Measurements from ENCODE around the gene ENTREP1. TPM values are rescaled to one million over a fixed set of nuclear protein-coding genes. Genes with fewer than 3 reads are reported as not detected.

The ENTREP1 gene
- total RNA-seq, 1 donor from 2014 or later, result 1.8 TPM

DNA sequence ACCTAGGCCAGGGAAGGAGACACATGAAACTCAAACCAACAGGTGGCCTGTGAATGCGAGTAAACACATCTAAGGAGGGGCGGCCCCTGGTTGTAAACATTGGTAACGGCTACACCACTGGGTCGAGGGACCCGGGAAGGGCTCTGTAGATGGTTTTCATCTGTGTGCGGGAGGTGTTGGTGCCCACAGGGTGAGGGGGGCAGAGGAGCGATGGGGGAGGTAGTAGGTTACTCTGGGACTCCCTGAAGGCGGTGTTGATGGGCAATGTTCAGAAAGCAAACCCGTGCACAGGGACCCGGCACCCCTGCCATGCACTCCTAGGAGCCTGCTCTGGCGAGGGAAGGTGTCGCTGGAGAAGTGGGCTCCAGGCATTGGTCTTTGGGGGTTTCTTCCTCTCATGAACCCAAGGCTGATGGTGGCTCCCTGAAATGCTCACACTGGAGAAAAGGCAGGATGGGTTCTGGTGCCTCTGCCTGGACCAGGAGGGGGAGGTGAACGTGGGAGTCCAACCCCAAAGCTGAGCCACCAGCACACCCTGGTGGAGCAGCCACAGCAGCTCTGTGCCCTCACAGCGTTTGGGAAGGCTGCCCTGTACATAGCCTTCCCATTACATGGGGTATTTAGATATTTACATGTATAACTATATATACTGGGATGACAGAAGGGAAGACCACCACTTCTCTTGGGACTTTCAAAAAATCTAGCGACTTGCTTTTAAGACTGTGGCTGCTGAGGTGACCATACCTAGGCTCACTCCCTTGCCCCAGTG is 103.2 kb downstream of the ENTREP1 start:
- no peak overlapping the region for H3K4me3 ChIP-seq
- H3K27me3 ChIP-seq, result no peaks in the 10 kb centered on the region
- no peak overlapping the region for H3K27ac Mint-ChIP-seq
- TF ChIP-seq EZH2phosphoT487 (IDR thresholded peaks at IDR 0.05), result no peak
- no peak for TF ChIP-seq EZH2 (IDR thresholded peaks at IDR 0.05)
- TF ChIP-seq, protein P1, sequence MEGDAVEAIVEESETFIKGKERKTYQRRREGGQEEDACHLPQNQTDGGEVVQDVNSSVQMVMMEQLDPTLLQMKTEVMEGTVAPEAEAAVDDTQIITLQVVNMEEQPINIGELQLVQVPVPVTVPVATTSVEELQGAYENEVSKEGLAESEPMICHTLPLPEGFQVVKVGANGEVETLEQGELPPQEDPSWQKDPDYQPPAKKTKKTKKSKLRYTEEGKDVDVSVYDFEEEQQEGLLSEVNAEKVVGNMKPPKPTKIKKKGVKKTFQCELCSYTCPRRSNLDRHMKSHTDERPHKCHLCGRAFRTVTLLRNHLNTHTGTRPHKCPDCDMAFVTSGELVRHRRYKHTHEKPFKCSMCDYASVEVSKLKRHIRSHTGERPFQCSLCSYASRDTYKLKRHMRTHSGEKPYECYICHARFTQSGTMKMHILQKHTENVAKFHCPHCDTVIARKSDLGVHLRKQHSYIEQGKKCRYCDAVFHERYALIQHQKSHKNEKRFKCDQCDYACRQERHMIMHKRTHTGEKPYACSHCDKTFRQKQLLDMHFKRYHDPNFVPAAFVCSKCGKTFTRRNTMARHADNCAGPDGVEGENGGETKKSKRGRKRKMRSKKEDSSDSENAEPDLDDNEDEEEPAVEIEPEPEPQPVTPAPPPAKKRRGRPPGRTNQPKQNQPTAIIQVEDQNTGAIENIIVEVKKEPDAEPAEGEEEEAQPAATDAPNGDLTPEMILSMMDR (IDR thresholded peaks at IDR 0.05), result no peak
- no peaks in the 10 kb centered on the region for H4K20me1 ChIP-seq (ENCODE audit: low read depth)
- DNase-seq (ENCODE audit: low spot score), result no peak
- no peaks in the 10 kb centered on the region for H3K79me2 ChIP-seq (ENCODE audit: low read depth)
- peaks cover 6% of the 10 kb centered on the region for H3K36me3 Mint-ChIP-seq
- no peaks in the 10 kb centered on the region for H3K36me3 ChIP-seq
- H3F3A ChIP-seq (ENCODE audit: low read depth), result no peaks in the 10 kb centered on the region
- no peak overlapping the region for H3K4me3 Mint-ChIP-seq
- no peak overlapping the region for H3K27ac ChIP-seq
- peaks cover 17% of the 10 kb centered on the region for H3K4me1 Mint-ChIP-seq
- no peak overlapping the region for H2AFZ ChIP-seq (replicated peaks)
- peaks cover 11% of the 10 kb centered on the region for H3K27me3 Mint-ChIP-seq (ENCODE audit: insufficient read depth, low read depth)
- H3K9me3 ChIP-seq (ENCODE audit: low read depth), result no peaks in the 10 kb centered on the region
- H3K9ac ChIP-seq, result no peak overlapping the region
- H3K4me2 ChIP-seq, result no peak overlapping the region
- peaks cover 27% of the 10 kb centered on the region for H3K9me3 Mint-ChIP-seq
- peaks cover 10% of the 10 kb centered on the region for H3K4me1 ChIP-seq

DNA sequence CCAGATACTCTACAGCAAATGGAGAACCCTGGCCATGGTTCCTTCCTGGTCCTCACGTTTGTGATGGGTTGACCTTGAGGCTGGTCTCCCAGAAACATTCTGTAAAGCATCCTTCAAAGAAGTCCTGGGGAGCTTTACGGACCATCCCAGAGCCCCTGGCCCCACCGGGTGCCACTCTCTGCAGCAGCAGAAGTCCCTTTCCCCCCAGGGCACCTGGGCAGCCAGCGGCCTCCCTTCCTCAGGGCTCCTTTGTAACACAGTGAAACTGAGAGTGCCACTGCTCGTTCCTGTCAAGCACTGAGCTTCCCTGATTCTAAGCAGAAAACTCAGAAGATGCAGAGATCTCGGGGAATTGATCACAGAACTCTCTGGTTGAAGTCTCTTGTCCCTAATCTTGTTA is 104.3 kb downstream of the ENTREP1 start:
- H3K27me3 ChIP-seq, result no peaks in the 10 kb centered on the region
- Mint-ChIP-seq H3K4me3 (no peak overlapping the region), H3K36me3 (peaks cover 6% of the 10 kb centered on the region), H3K27ac (no peak overlapping the region), H3K9me3 (peaks cover 26% of the 10 kb centered on the region), H3K27me3 (ENCODE audit: insufficient read depth, low read depth) (peaks cover 12% of the 10 kb centered on the region), H3K4me1 (peaks cover 17% of the 10 kb centered on the region)
- no peaks in the 10 kb centered on the region for H3K36me3 ChIP-seq
- DNase-seq (ENCODE audit: low spot score), result no peak
- no peaks in the 10 kb centered on the region for H4K20me1 ChIP-seq (ENCODE audit: low read depth)
- no peak overlapping the region for H3K4me3 ChIP-seq
- no peak overlapping the region for H3K4me2 ChIP-seq
- TF ChIP-seq EZH2phosphoT487 (IDR thresholded peaks at IDR 0.05) (no peak), EZH2 (IDR thresholded peaks at IDR 0.05) (no peak)
- TF ChIP-seq, protein P1 (IDR thresholded peaks at IDR 0.05), result no peak
- no peak overlapping the region for H2AFZ ChIP-seq (replicated peaks)
- H3K9ac ChIP-seq, result no peak overlapping the region
- no peaks in the 10 kb centered on the region for H3K79me2 ChIP-seq (ENCODE audit: low read depth)
- no peaks in the 10 kb centered on the region for H3F3A ChIP-seq (ENCODE audit: low read depth)
- H3K9me3 ChIP-seq (ENCODE audit: low read depth), result no peaks in the 10 kb centered on the region
- H3K4me1 ChIP-seq, result peaks cover 10% of the 10 kb centered on the region
- H3K27ac ChIP-seq, result no peak overlapping the region

DNA sequence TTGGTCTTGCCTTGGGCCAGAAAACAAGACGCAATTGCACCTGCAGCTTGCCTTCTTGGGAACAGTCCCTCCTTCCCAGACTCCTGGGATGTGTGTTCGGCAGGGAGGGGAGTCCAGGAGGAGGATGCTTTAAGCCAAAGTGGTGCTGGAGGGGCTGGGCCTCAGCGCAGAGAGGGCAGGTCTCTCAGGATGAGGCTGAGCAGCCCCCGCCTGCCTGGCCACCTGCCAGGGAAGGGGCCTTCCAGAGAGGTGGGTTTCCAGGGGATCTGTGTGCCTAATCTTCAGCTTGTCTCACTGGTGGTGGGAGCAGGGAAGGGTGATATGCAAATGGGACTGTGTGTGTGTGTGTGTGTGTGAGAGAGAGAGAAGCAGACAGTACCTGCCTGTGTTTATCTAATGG is 105.2 kb downstream of the ENTREP1 start:
- no peak overlapping the region for H2AFZ ChIP-seq (replicated peaks)
- no peak overlapping the region for H3K4me3 ChIP-seq
- H3K9me3 ChIP-seq (ENCODE audit: low read depth), result no peaks in the 10 kb centered on the region
- Mint-ChIP-seq H3K27me3 (ENCODE audit: insufficient read depth, low read depth) (peaks cover 10% of the 10 kb centered on the region), H3K4me3 (no peak overlapping the region), H3K36me3 (peaks cover 6% of the 10 kb centered on the region), H3K4me1 (peaks cover 17% of the 10 kb centered on the region), H3K27ac (no peak overlapping the region), H3K9me3 (peaks cover 19% of the 10 kb centered on the region)
- H3K9ac ChIP-seq, result no peak overlapping the region
- TF ChIP-seq EZH2 (IDR thresholded peaks at IDR 0.05) (no peak), EZH2phosphoT487 (IDR thresholded peaks at IDR 0.05) (no peak)
- TF ChIP-seq, protein P1 (IDR thresholded peaks at IDR 0.05), result no peak
- no peaks in the 10 kb centered on the region for H3K27me3 ChIP-seq
- H3K4me2 ChIP-seq, result no peak overlapping the region
- H3K27ac ChIP-seq, result no peak overlapping the region
- peaks cover 10% of the 10 kb centered on the region for H3K4me1 ChIP-seq
- no peaks in the 10 kb centered on the region for H3F3A ChIP-seq (ENCODE audit: low read depth)
- H4K20me1 ChIP-seq (ENCODE audit: low read depth), result no peaks in the 10 kb centered on the region
- DNase-seq (ENCODE audit: low spot score), result no peak
- no peaks in the 10 kb centered on the region for H3K79me2 ChIP-seq (ENCODE audit: low read depth)
- H3K36me3 ChIP-seq, result no peaks in the 10 kb centered on the region

All from neural progenitor cell (in vitro differentiated cells).